Measurements from ENCODE around the gene CHCHD6. TPM values are rescaled to one million over a fixed set of nuclear protein-coding genes. Genes with fewer than 3 reads are reported as not detected.

CHCHD6 gene
- total and polyA plus RNA-seq, 12 donors, result 10.6 to 22.5 (median 17.6) TPM

GRCh38 chr3:126964950-126965349 is 260.9 kb downstream of the CHCHD6 start:
- no peak for DNase-seq
- no peaks in the 10 kb centered on the region for H3K9me3 ChIP-seq (replicated peaks in 1 of 3)
- WGBS, 4 donors, result 86 to 91% (median 90%) methylated on average over 5 to 10 of the region's 10 CpGs
- H3K4me1 ChIP-seq (replicated peaks in 1 of 2), result peaks cover 14 to 23% of the 10 kb centered on the region in 2 donors
- H3K27me3 ChIP-seq, result no peaks in the 10 kb centered on the region
- H3K4me3 ChIP-seq, result no peak overlapping the region
- H3K36me3 ChIP-seq (replicated peaks in 1 of 2), result no peaks in the 10 kb centered on the region
- intact Hi-C loops (cut with DNase I), result no loop called here
- TF ChIP-seq CTCF (IDR thresholded peaks at IDR 0.05) (no peak), POLR2A (IDR thresholded peaks at IDR 0.05) (no peak)
- H3K27ac ChIP-seq, result no peak overlapping the region

GRCh38 chr3:126965526-126966080 is 261.6 kb downstream of the CHCHD6 start:
- H3K4me1 ChIP-seq (replicated peaks in 1 of 2), result peaks cover 14 to 18% of the 10 kb centered on the region in 2 donors
- intact Hi-C loops (cut with DNase I), result no loop called here
- DNase-seq, result no peak

GRCh38 chr3:126967386-126967785 is 263.3 kb downstream of the CHCHD6 start:
- Histone ChIP-seq H3K4me3 (no peak overlapping the region), H3K9me3 (replicated peaks in 1 of 3) (no peaks in the 10 kb centered on the region), H3K4me1 (replicated peaks in 1 of 2) (peaks cover 0 to 7% of the 10 kb centered on the region in 2 donors), H3K27ac (no peak overlapping the region), H3K36me3 (replicated peaks in 1 of 2) (no peaks in the 10 kb centered on the region), H3K27me3 (no peaks in the 10 kb centered on the region)
- TF ChIP-seq POLR2A (IDR thresholded peaks at IDR 0.05) (no peak), CTCF (IDR thresholded peaks at IDR 0.05) (no peak)
- WGBS, 4 donors, result 70 to 87% (median 76%) methylated on average over 5 to 10 of the region's 10 CpGs
- DNase-seq, result no peak
- intact Hi-C loops (cut with DNase I), result no loop called here

More at GRCh38 chr3:126965526-126966080, 261.6 kb downstream of the CHCHD6 start:
- Histone ChIP-seq H3K9me3 (replicated peaks in 1 of 3) (no peaks in the 10 kb centered on the region), H3K4me3 (no peak overlapping the region), H3K27ac (no peak overlapping the region), H3K36me3 (replicated peaks in 1 of 2) (no peaks in the 10 kb centered on the region), H3K27me3 (no peaks in the 10 kb centered on the region)
- TF ChIP-seq CTCF (IDR thresholded peaks at IDR 0.05) (no peak), POLR2A (IDR thresholded peaks at IDR 0.05) (no peak)
- WGBS, 4 donors, result 88 to 93% (median 89%) methylated on average over 8 to 9 of the region's 9 CpGs

- no peaks in the 10 kb centered on the region for H3K27me3 ChIP-seq
- TF ChIP-seq POLR2A (IDR thresholded peaks at IDR 0.05) (no peak), CTCF (IDR thresholded peaks at IDR 0.05) (no peak)
- H3K27ac ChIP-seq, result no peak overlapping the region
- H3K4me1 ChIP-seq (replicated peaks in 1 of 2), result peaks cover 0 to 8% of the 10 kb centered on the region in 2 donors
- DNase-seq, result no peak
- intact Hi-C loops (cut with DNase I), result no loop called here
- no peaks in the 10 kb centered on the region for H3K9me3 ChIP-seq (replicated peaks in 1 of 3)
- H3K4me3 ChIP-seq, result no peak overlapping the region
- no peaks in the 10 kb centered on the region for H3K36me3 ChIP-seq (replicated peaks in 1 of 2)
- 85 to 89% (median 88%) methylated on average over 19 to 20 of the region's 20 CpGs for WGBS, 4 donors
Observed at GRCh38 chr3:126968391-126969390, 264.7 kb downstream of the CHCHD6 start.

All from adrenal gland (tissue), 12 donors.